ENCODE results near the gene CD300H.

The CD300H gene

DNA sequence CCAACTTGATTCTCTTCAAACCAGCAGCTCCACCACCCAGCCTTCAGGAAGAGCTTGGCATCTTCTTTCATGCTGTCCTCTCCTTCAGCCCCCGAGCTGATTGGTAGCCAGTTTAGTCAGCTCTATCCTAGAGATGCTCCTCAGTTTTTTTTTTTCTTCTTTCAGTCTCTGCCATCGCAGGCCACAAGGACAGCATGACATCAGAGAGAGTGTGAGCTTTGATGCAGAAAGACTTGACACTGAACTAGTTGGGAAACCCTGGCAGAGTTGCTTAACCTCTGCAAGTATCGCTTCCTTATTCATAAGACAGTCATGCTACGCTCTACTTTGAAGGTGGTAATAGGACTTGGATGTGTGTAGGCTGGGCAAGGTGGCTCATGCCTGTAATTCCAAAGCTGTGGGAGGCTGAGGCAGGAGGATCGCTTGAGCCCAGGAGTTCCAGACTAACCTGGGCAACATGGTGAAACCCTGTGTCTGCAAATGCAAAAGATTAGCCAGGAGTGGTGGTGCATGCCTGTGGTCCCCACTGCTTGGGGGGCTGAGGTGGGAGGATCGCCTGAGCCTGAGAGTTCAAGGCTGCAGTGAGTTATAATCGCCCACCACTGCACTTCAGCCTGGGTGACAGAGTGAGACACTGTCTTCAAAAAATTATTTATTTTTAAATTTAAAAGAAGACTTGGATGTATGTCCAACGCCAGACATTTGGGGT lies 38.7 kb downstream of the CD300H start:
- POLR2A ChIA-PET = no interaction called here
- CTCF ChIA-PET = interaction anchor here (0.6 to 2.3 kb wide), 4 partner anchors 53 to 160 kb away, joined by 3 to 5 read pairs (median 3); no protein-coding TSS in a partner anchor

More for the DNA sequence above, 38.7 kb downstream of the CD300H start:
- no peaks in the 10 kb centered on the region for H3K4me1 ChIP-seq (ENCODE audit: control insufficient read depth, insufficient read depth, low read length)
- H3K4me3 ChIP-seq (ENCODE audit: low read depth, low read length) = no peak overlapping the region
- no peak overlapping the region for H3K27ac ChIP-seq (ENCODE audit: extremely low read depth, low read depth, low read length)
- H3K9me3 ChIP-seq (ENCODE audit: control insufficient read depth, insufficient read depth, low read depth, low read length) = no peaks in the 10 kb centered on the region
- no peak for TF ChIP-seq ZNF19 (tag by site-specific recombination; IDR thresholded peaks at IDR 0.05; ENCODE audit: low read depth)
- TF ChIP-seq, protein P1, sequence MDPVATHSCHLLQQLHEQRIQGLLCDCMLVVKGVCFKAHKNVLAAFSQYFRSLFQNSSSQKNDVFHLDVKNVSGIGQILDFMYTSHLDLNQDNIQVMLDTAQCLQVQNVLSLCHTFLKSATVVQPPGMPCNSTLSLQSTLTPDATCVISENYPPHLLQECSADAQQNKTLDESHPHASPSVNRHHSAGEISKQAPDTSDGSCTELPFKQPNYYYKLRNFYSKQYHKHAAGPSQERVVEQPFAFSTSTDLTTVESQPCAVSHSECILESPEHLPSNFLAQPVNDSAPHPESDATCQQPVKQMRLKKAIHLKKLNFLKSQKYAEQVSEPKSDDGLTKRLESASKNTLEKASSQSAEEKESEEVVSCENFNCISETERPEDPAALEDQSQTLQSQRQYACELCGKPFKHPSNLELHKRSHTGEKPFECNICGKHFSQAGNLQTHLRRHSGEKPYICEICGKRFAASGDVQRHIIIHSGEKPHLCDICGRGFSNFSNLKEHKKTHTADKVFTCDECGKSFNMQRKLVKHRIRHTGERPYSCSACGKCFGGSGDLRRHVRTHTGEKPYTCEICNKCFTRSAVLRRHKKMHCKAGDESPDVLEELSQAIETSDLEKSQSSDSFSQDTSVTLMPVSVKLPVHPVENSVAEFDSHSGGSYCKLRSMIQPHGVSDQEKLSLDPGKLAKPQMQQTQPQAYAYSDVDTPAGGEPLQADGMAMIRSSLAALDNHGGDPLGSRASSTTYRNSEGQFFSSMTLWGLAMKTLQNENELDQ (tag by site-specific recombination; IDR thresholded peaks at IDR 0.05; ENCODE audit: low read depth) = no peak
- TF ChIP-seq, protein P2, sequence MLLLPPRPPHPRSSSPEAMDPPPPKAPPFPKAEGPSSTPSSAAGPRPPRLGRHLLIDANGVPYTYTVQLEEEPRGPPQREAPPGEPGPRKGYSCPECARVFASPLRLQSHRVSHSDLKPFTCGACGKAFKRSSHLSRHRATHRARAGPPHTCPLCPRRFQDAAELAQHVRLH (tag by site-specific recombination; IDR thresholded peaks at IDR 0.05) = no peak
- TF ChIP-seq ZNF660 (tag by site-specific recombination; IDR thresholded peaks at IDR 0.05) = no peak
- TF ChIP-seq ZNF202 (tag by site-specific recombination; IDR thresholded peaks at IDR 0.05; ENCODE audit: borderline replicate concordance) = no peak
- TF ChIP-seq ZBTB8A (tag by site-specific recombination; IDR thresholded peaks at IDR 0.05) = no peak
- TF ChIP-seq, protein P3, sequence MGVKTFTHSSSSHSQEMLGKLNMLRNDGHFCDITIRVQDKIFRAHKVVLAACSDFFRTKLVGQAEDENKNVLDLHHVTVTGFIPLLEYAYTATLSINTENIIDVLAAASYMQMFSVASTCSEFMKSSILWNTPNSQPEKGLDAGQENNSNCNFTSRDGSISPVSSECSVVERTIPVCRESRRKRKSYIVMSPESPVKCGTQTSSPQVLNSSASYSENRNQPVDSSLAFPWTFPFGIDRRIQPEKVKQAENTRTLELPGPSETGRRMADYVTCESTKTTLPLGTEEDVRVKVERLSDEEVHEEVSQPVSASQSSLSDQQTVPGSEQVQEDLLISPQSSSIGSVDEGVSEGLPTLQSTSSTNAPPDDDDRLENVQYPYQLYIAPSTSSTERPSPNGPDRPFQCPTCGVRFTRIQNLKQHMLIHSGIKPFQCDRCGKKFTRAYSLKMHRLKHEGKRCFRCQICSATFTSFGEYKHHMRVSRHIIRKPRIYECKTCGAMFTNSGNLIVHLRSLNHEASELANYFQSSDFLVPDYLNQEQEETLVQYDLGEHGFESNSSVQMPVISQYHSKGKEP (tag by site-specific recombination; IDR thresholded peaks at IDR 0.05) = no peak
- no peak for TF ChIP-seq ZNF16 (tag by site-specific recombination; IDR thresholded peaks at IDR 0.05; ENCODE audit: low read depth)
- no peak for TF ChIP-seq ZNF560 (tag by site-specific recombination; IDR thresholded peaks at IDR 0.05; ENCODE audit: borderline replicate concordance)
- TF ChIP-seq, protein P4, sequence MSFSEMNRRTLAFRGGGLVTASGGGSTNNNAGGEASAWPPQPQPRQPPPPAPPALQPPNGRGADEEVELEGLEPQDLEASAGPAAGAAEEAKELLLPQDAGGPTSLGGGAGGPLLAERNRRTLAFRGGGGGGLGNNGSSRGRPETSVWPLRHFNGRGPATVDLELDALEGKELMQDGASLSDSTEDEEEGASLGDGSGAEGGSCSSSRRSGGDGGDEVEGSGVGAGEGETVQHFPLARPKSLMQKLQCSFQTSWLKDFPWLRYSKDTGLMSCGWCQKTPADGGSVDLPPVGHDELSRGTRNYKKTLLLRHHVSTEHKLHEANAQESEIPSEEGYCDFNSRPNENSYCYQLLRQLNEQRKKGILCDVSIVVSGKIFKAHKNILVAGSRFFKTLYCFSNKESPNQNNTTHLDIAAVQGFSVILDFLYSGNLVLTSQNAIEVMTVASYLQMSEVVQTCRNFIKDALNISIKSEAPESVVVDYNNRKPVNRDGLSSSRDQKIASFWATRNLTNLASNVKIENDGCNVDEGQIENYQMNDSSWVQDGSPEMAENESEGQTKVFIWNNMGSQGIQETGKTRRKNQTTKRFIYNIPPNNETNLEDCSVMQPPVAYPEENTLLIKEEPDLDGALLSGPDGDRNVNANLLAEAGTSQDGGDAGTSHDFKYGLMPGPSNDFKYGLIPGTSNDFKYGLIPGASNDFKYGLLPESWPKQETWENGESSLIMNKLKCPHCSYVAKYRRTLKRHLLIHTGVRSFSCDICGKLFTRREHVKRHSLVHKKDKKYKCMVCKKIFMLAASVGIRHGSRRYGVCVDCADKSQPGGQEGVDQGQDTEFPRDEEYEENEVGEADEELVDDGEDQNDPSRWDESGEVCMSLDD (tag by site-specific recombination; IDR thresholded peaks at IDR 0.05) = no peak
- no peak for TF ChIP-seq ZNF544 (tag by site-specific recombination; IDR thresholded peaks at IDR 0.05)
- TF ChIP-seq ZNF311 (tag by site-specific recombination; IDR thresholded peaks at IDR 0.05; ENCODE audit: borderline replicate concordance) = no peak
- no peak for TF ChIP-seq ZNF266 (tag by site-specific recombination; IDR thresholded peaks at IDR 0.05; ENCODE audit: low read depth)
- no peak for TF ChIP-seq ZNF510 (tag by site-specific recombination; IDR thresholded peaks at IDR 0.05; ENCODE audit: insufficient replicate concordance)
- TF ChIP-seq ZNF654 (tag by site-specific recombination; IDR thresholded peaks at IDR 0.05; ENCODE audit: low read depth) = no peak
- TF ChIP-seq, protein P5, sequence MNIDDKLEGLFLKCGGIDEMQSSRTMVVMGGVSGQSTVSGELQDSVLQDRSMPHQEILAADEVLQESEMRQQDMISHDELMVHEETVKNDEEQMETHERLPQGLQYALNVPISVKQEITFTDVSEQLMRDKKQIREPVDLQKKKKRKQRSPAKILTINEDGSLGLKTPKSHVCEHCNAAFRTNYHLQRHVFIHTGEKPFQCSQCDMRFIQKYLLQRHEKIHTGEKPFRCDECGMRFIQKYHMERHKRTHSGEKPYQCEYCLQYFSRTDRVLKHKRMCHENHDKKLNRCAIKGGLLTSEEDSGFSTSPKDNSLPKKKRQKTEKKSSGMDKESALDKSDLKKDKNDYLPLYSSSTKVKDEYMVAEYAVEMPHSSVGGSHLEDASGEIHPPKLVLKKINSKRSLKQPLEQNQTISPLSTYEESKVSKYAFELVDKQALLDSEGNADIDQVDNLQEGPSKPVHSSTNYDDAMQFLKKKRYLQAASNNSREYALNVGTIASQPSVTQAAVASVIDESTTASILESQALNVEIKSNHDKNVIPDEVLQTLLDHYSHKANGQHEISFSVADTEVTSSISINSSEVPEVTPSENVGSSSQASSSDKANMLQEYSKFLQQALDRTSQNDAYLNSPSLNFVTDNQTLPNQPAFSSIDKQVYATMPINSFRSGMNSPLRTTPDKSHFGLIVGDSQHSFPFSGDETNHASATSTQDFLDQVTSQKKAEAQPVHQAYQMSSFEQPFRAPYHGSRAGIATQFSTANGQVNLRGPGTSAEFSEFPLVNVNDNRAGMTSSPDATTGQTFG (tag by site-specific recombination; IDR thresholded peaks at IDR 0.05; ENCODE audit: borderline replicate concordance) = no peak
- TF ChIP-seq ZNF37A (tag by site-specific recombination; IDR thresholded peaks at IDR 0.05) = no peak
- no peak for TF ChIP-seq KLF10 (tag by site-specific recombination; IDR thresholded peaks at IDR 0.05)
- H3K36me3 ChIP-seq (ENCODE audit: control insufficient read depth in 2 of 2, insufficient read depth in 1 of 2, low read length in 2 of 2) = no peaks in the 10 kb centered on the region
